ENCODE measurements around the gene SPOCK1.

SPOCK1 gene

GRCh38 chr5:137221943-137222342 lies 277.2 kb downstream of the SPOCK1 start:
- no peak overlapping the region for H3K4me3 ChIP-seq (ENCODE audit: low read length)
- TF ChIP-seq CTCF (conservative IDR thresholded peaks at IDR 0.05; ENCODE audit: low read depth, low read length): no peak
- no peak for DNase-seq (ENCODE audit: low read depth)

DNA sequence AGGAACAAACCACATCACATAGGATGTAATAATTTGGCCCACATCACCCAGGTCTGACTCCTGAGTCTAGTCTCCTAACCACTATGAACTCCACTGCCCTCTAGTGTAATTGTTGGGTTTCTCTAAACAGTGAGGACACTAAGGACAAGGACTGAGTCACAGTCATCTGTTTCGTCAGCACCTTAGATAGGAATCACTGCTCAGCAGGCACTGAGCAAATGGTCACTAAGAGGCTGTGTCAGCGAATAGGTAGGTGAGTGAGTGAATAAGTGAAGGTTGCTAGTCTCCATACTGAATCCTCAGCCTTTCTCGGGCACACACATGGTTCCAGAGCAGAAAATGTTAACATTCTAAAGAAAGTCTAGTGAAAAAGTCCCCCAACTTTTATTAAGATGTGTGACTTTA lies 278.6 kb downstream of the SPOCK1 start:
- DNase-seq (ENCODE audit: low read depth): peak; percentile 65
- TF ChIP-seq CTCF (conservative IDR thresholded peaks at IDR 0.05; ENCODE audit: low read depth, low read length): peak; percentile 71
- H3K4me3 ChIP-seq (ENCODE audit: low read length): no peak overlapping the region

GRCh38 chr5:137218896-137219295 lies 280.2 kb downstream of the SPOCK1 start:
- no peak for TF ChIP-seq CTCF (conservative IDR thresholded peaks at IDR 0.05; ENCODE audit: low read depth, low read length)
- H3K4me3 ChIP-seq (ENCODE audit: low read length): no peak overlapping the region
- DNase-seq (ENCODE audit: low read depth): no peak

DNA sequence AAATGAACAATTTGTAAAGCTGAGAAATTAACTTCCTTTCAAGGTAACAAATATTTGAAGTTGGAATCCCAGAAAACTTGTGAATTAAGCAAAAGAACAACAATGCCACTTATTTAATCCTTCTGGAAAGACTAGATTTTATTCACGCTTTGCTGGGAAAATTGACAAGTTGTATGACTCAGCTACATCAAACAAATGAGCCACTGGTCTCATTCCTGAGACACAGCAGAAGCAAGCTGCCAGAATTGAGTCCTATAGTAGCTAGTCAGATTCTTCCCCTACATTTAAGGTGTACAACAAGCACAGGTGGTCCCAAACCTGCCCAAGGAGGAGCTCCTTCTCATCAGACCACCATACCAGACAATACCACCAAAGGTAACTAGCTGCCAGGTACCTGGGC lies 280.7 kb downstream of the SPOCK1 start:
- no peak for TF ChIP-seq CTCF (conservative IDR thresholded peaks at IDR 0.05; ENCODE audit: low read depth, low read length)
- DNase-seq (ENCODE audit: low read depth): peak; percentile 62
- H3K4me3 ChIP-seq (ENCODE audit: low read length): no peak overlapping the region

DNA sequence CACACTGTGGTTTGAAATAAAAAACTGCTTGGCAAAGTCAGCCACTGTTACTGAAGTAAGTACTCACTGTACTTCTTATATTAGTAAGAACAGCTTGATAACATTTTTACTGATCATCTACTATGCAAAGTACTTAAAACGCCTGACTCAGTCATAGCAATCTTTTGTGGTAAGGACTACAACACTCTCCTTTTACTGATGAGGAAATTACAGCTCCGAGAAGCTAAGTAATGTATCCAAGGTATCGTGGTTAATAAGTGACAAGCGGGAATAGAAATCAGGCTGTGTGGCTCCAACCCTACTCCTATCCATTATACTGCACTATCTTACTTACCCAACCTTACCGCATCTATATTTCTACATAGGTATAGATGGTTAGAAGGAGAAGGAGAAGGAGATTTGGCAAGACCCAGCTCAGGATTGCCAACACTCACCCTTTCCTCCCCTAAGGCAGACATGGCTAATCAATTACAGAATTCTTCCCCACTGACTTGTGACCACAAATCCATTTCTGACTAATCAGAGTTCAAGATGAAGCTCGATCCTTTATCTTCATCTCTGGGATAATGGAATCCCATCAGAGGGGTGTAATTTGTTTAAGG lies 281.4 kb downstream of the SPOCK1 start:
- no peak for DNase-seq (ENCODE audit: low read depth)
- H3K4me3 ChIP-seq (ENCODE audit: low read length): no peak overlapping the region
- TF ChIP-seq CTCF (conservative IDR thresholded peaks at IDR 0.05; ENCODE audit: low read depth, low read length): no peak

DNA sequence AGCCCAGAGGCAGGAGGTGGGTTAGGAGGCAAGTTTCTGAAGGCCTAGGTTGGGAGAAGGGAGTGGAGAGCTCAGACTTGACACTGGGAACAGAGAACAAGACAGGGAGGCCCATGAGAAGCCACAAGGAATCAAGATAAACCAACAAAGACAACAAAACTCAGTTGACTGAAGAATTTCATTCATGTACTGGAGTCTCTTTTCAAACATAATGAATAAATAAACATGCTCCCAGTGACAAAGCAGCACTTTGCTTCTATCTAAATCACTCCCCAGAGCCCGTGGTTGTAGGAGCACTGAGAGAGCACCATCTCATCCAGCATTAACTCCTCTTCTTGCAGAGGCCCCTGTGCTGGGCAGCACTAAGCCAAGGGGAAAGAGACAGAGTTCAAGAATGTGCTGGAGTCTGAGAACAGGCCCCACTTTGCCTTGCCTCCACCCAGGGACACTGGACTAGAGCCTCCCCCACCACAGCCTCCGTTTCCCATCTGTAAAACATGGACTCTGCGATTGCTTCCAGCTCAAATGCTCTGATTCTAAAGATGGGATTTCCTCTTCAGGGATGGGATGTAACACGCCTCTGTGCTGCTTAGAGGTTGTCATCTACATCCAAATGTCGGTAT lies 282.0 kb downstream of the SPOCK1 start:
- DNase-seq (ENCODE audit: low read depth): no peak
- no peak for TF ChIP-seq CTCF (conservative IDR thresholded peaks at IDR 0.05; ENCODE audit: low read depth, low read length)
- H3K4me3 ChIP-seq (ENCODE audit: low read length): no peak overlapping the region

DNA sequence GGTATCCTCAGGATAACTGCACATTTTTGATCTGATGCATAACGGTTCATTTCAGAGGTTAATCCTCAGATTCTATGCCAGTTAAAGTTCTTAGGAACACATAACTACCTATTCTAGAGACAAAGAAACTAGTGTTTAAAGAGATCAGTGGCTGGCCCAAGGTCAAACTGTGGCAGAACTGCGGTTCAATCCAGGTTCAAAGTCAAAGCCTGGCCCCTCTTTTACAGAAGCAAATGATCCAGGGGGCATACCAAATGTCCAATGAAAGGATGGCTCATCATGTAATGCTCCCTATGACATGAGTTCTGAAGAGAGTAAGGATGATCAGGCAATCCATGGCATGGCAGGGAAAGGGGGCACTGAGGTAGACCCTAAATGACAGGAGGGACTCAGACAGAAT lies 283.3 kb downstream of the SPOCK1 start:
- no peak overlapping the region for H3K4me3 ChIP-seq (ENCODE audit: low read length)
- no peak for TF ChIP-seq CTCF (conservative IDR thresholded peaks at IDR 0.05; ENCODE audit: low read depth, low read length)
- no peak for DNase-seq (ENCODE audit: low read depth)
